Measurements from ENCODE around the gene IFI35. TPM values are rescaled to one million over a fixed set of nuclear protein-coding genes. Genes with fewer than 3 reads are reported as not detected.

IFI35 gene
- polyA plus RNA-seq, 1 of the 3 experiments (the other 2 are of a cell fraction): 17.6 TPM

- TF ChIP-seq SMC3 (IDR thresholded peaks at IDR 0.05; ENCODE audit: low read depth, low read length) (no peak), NFIC (IDR thresholded peaks at IDR 0.05; ENCODE audit: borderline replicate concordance) (no peak), GABPA (IDR thresholded peaks at IDR 0.05; ENCODE audit: low read depth) (no peak)
Observed at GRCh38 chr17:43013296-43013695, 6.7 kb downstream of the IFI35 start (continued).

DNA sequence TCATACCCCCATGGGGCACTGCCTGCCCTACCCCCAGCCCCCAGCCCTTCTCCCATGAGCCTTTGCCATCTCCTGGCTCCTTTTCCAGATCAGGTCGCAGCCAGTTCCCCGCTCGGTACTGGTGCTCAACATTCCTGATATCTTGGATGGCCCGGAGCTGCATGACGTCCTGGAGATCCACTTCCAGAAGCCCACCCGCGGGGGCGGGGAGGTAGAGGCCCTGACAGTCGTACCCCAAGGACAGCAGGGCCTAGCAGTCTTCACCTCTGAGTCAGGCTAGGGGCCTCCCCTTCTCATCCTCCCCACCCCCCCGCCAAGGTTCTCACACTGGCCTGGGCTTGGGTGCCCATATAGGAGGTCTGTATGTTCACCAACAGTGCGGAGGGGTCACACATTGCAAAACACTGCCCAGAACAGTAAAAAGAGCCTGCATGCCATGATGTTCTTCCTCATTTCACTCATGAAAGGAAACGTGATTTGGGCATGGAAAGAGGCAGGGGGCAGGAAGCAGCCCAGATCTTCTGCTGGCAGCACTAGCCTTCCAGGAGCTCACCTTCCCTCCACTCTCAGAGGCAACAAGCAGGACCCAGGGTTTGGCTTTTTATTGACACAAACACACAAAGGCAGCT, 7.5 kb downstream of the IFI35 start:
- DNase-seq: no peak
- Histone ChIP-seq H3K79me2 (ENCODE audit: insufficient read depth) (0 out of 2 replicates have a peak, but pooled peaks cover 6% of the 10 kb centered on the region), H4K20me1 (ENCODE audit: insufficient read depth) (0 out of 2 replicates have a peak, but pooled peaks cover 6% of the 10 kb centered on the region), H3K9me3 (no peaks in the 10 kb centered on the region), H3F3A (replicated peaks; ENCODE audit: insufficient read depth) (no peaks in the 10 kb centered on the region), H2AFZ (ENCODE audit: low read depth) (no peak overlapping the region), H3K4me1 (ENCODE audit: control insufficient read depth in 1 of 2, insufficient read depth in 2 of 2, low read depth in 1 of 2, low read length in 1 of 2) (peaks cover 0 to 13% of the 10 kb centered on the region in 2 experiments; a peak in 2 of 4 replicates), H3K9ac (no peak overlapping the region), H3K9me2 (no peaks in the 10 kb centered on the region), H3K4me3 (ENCODE audit: low read depth in 2 of 2, low read length in 1 of 2) (no peak overlapping the region), H3K27ac (ENCODE audit: low read depth in 2 of 2, low read length in 1 of 2) (no peak overlapping the region), H3K4me2 (no peak overlapping the region), H3K36me3 (replicated peaks in 1 of 2; ENCODE audit: control insufficient read depth in 1 of 2, insufficient read depth in 2 of 2, low read length in 1 of 2) (peaks cover 15 to 29% of the 10 kb centered on the region in 2 experiments), H3K27me3 (ENCODE audit: insufficient read depth) (no peaks in the 10 kb centered on the region)
- TF ChIP-seq GABPA (IDR thresholded peaks at IDR 0.05; ENCODE audit: low read depth) (no peak), TEAD4 (IDR thresholded peaks at IDR 0.05; ENCODE audit: borderline replicate concordance, insufficient read depth) (no peak), NFIC (IDR thresholded peaks at IDR 0.05; ENCODE audit: borderline replicate concordance) (no peak), FOSL2 (IDR thresholded peaks at IDR 0.05; ENCODE audit: borderline replicate concordance, low read depth) (no peak), USF2 (IDR thresholded peaks at IDR 0.05; ENCODE audit: borderline replicate concordance, low read depth, low read length) (no peak), POLR2AphosphoS5 (IDR thresholded peaks at IDR 0.05; ENCODE audit: low read depth, low read length) (no peak), RFX5 (IDR thresholded peaks at IDR 0.05; ENCODE audit: low read length) (no peak), EP300 (IDR thresholded peaks at IDR 0.05; ENCODE audit: borderline replicate concordance in 1 of 2, low read depth in 1 of 2, low read length in 1 of 2) (no peak), RXRA (IDR thresholded peaks at IDR 0.05; ENCODE audit: borderline replicate concordance, low read depth) (no peak), RAD21 (IDR thresholded peaks at IDR 0.05; ENCODE audit: low read length) (no peak), MXI1 (IDR thresholded peaks at IDR 0.05; ENCODE audit: low read depth, low read length) (no peak)
- TF ChIP-seq, protein P1, sequence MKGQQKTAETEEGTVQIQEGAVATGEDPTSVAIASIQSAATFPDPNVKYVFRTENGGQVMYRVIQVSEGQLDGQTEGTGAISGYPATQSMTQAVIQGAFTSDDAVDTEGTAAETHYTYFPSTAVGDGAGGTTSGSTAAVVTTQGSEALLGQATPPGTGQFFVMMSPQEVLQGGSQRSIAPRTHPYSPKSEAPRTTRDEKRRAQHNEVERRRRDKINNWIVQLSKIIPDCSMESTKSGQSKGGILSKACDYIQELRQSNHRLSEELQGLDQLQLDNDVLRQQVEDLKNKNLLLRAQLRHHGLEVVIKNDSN (IDR thresholded peaks at IDR 0.05; ENCODE audit: borderline replicate concordance, low read depth): no peak
- TF ChIP-seq, protein P2, sequence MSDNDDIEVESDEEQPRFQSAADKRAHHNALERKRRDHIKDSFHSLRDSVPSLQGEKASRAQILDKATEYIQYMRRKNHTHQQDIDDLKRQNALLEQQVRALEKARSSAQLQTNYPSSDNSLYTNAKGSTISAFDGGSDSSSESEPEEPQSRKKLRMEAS (IDR thresholded peaks at IDR 0.05; ENCODE audit: low read depth): no peak
- 88% methylated on average over 10 of the region's 12 CpGs for WGBS (ENCODE audit: low lambda C conversion rate)
- ChIA-PET POLR2A (interaction anchor here (3.3 kb wide), 1 partner anchor 16 kb away, joined by 17 read pairs; the partner anchor contains the start of gene RPL27), CTCF (no interaction called here)

Measured in SK-N-SH (cell line).